GM19328 (cell line): ENCODE data around the gene TTC23L.

Experiments used
- ATAC-seq: cut with Tn5 transposase; IDR thresholded peaks from one replicate; pipeline ENCODE4 v1.9.1; 2021; ENCODE audit warnings: mild to moderate bottlenecking, moderate library complexity; ENCODE audit not compliant: unreplicated experiment

TTC23L gene

GRCh38 chr5:34832568-34832967 lies 6.4 kb upstream of the TTC23L start:
- ATAC-seq: no peak

- ATAC-seq: no peak
Observed at GRCh38 chr5:34833090-34833489, 5.9 kb upstream of the TTC23L start.

- ATAC-seq: no peak
Observed at GRCh38 chr5:34833976-34834793, 4.8 kb upstream of the TTC23L start.

GRCh38 chr5:34834794-34835089 lies 4.2 kb upstream of the TTC23L start:
- no peak for ATAC-seq

- no peak for ATAC-seq
Observed at GRCh38 chr5:34835664-34836063, 3.3 kb upstream of the TTC23L start.

- no peak for ATAC-seq
Observed at GRCh38 chr5:34841816-34842215, 2.9 kb downstream of the TTC23L start.

GRCh38 chr5:34842554-34842953 lies 3.6 kb downstream of the TTC23L start:
- ATAC-seq: no peak

GRCh38 chr5:34843497-34843896 lies 4.5 kb downstream of the TTC23L start:
- ATAC-seq: no peak

GRCh38 chr5:34844106-34844505 lies 5.1 kb downstream of the TTC23L start:
- ATAC-seq: no peak

- ATAC-seq: no peak
Observed at GRCh38 chr5:34844999-34845398, 6.0 kb downstream of the TTC23L start.

- no peak for ATAC-seq
Observed at GRCh38 chr5:34847056-34847455, 8.1 kb downstream of the TTC23L start.

GRCh38 chr5:34847552-34847951 lies 8.6 kb downstream of the TTC23L start:
- ATAC-seq: no peak

- ATAC-seq: no peak
Observed at GRCh38 chr5:34848230-34848629, 9.3 kb downstream of the TTC23L start.

- no peak for ATAC-seq
Observed at GRCh38 chr5:34849253-34849652, 10.3 kb downstream of the TTC23L start.

GRCh38 chr5:34854459-34855174 lies 15.7 kb downstream of the TTC23L start:
- peak; percentile 97 for ATAC-seq

- no peak for ATAC-seq
Observed at GRCh38 chr5:34857161-34857560, 18.2 kb downstream of the TTC23L start.

GRCh38 chr5:34857894-34858293 lies 18.9 kb downstream of the TTC23L start:
- ATAC-seq: no peak

GRCh38 chr5:34858790-34859189 lies 19.8 kb downstream of the TTC23L start:
- no peak for ATAC-seq

GRCh38 chr5:34859253-34859652 lies 20.3 kb downstream of the TTC23L start:
- ATAC-seq: no peak

GRCh38 chr5:34863946-34864345 lies 25.0 kb downstream of the TTC23L start:
- no peak for ATAC-seq

GRCh38 chr5:34865091-34865490 lies 26.1 kb downstream of the TTC23L start:
- no peak for ATAC-seq

GRCh38 chr5:34866989-34867471 lies 28.1 kb downstream of the TTC23L start:
- no peak for ATAC-seq
